Activated CD4-positive, CD25-positive, alpha-beta regulatory T cell treated with anti-CD3 and anti-CD28 coated beads, Interleukin-2, amount 50 U/mL, for 16 hours (primary cell): ENCODE data around the gene KRT75.

Source experiments
- DNase-seq: peaks from one replicate; pipeline ENCODE4 v3.0.0-alpha.2; 2020; ENCODE audit warnings: low read depth, low spot score

Gene KRT75

DNA sequence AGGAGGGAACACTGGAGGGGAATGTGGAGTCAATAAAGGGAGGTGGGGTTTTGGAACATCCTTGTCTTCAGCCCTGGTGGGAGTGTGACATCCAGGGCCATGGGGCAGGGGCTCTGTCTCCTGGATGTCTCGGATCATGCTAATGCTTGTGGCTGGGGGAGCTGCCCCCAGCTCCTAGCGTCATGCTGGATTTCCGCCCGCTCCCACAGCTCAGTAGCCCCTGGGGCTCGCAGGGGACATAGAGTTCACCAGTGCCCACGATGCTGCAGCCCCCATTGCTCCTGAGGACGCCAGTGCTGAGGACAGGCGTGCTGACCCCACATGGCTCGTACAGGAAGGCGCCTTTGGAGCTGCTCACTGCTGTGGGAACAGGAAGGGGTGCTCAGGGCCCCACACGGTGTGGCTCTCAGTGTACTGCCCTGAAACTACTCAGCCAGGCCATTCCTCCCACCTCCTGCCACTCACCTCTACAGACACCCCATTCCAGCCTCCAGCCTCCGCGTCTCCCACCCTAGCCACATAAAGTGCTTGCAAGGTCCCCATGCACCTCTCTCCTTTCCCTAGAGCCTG lies 39.2 kb downstream of the KRT75 start:
- DNase-seq, result no peak

DNA sequence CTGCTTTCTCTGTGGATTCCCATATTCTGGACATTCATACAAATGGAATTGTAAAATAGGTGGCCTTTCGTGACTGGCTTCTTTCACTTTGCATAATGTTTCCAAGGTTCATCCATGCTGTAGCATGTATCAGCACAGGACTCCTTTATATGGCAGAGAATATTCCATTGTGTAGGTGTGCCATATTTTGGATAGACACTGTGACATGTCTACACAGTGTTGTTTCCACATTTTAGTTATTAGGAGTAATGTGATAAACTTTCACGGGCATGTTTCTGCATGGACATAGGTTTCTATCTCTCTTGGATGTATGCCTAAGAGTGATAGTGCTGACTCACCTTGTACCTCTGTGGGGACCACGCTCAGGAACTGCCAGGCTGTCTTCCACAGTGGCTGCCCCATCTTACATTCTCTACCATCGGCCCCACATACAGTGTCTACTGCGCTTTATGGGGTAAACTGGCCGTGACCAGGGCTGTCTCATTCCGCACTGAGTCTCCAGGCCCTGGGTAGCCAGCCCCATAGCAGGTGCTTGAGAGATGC lies 41.6 kb downstream of the KRT75 start:
- DNase-seq, result no peak

DNA sequence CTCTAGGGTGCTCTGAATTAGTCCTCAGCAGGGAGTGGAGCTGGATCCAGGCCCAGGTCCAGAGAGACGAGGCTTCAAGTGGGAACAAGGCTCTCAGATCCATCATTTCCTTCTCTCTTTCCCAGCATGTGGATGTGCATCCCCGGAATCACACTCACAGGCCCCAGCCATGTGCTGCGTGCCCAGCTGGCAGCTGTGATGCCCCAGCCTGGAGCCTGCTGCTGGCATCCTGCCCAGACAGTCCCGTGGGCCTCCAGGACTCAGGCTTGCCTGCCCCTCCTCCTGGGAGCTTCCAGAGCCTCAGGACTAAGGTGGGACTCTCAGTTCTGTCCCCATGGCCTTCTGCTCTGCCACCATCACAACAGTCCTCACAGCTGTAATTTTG lies 42.6 kb downstream of the KRT75 start:
- DNase-seq, result no peak

DNA sequence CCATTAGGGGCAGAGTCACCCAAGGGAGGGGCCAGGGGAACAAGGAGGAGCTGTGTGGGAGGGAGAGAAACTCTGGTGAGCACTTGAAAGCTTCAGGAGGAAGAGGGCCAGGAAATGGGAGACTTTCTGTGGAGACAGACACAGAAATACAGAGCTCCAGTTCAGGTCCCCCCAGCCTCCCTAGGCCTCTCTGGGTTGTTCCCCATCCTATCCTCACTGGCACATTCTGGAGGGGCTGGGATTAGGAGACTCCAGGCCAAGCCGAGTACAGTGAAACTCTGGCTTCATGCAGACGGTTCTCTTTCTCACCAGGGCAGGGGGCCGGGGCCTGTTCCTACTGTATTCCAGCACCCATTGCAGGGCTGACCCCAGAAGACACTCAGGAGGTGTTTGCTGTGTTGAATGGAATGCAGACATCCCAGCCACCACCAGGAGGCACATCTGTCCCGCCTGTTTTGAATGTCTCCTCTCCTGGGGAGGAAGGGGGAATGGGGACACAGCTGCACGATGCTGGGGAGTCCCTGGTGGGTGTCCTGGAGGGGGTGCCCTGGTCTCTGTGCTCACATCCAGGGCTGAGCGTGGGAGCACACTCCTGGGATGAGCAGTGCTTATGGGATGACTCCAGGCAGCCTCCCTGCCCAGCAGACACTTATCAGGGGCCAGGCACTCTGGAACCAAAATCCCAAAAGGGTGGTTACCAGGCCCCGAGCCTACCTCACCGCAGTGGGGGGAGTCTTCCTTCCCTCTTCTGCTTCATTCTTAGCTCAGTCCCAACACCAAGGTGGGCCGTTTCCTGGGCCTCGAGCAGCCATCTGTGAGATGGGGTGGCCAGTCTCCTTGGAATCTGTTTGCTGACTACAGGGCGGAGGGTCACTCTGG lies 43.2 kb downstream of the KRT75 start:
- no peak for DNase-seq

DNA sequence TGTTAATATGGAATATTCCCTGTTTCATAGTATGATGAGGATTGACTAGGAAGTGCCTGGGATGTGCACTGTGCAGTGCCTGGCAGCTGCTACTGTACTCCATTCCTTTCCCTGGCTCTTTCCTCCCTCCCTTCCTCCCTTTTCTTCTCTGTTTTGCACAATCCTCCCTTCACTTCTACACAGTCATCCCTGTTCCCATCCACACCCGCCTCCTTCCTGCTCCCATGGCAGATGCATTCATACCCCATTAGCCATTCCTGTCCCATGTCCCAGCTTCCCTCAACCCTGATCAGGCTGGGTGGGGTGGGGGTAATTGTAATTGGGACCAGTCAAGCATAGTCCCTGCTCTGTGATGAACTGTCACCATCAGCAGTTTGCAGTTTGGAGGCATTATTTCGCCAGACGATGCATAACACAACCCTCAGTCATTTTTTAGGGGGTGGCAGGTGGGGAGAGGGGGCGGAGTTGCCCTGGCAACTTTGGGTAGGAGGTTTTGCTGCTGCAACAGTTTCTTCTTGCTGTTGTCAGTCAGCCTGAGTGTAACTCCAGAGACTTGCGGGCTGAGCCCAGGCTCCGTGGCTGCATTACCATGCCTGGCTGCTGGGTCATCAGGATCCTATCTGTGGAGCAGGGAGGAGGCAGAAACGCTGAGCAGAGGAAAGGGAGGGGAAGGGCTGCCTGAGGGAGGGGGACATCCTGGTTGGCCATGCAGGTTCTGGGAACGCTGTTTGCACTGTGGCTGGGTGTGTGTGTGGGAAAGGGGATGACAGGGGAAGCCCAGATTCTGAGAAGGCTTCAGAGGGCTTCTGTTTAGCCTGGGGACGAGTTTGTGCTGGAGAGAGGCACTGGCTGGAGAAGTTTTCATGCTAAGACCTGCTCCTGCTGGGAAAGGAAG lies 44.6 kb downstream of the KRT75 start:
- DNase-seq, result no peak

DNA sequence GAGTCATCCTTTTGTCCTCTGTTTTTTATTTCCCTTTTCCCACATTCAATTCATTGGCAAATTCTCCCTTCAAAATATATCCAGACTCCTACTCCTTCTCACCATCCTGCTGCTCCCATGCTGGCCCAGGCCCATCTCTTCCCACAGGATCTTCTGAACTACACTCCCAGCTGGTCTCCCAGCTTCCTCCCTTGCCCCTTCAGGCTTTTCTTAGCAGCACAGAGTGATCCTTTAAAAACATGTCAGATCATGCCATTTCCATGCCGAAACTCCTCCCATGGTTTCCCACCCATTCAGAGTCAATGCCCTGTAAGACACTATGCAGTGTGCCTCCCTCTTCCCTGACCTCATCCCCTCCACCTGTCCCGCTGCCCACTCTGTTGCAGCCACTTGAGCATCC lies 46.3 kb downstream of the KRT75 start:
- no peak for DNase-seq

DNA sequence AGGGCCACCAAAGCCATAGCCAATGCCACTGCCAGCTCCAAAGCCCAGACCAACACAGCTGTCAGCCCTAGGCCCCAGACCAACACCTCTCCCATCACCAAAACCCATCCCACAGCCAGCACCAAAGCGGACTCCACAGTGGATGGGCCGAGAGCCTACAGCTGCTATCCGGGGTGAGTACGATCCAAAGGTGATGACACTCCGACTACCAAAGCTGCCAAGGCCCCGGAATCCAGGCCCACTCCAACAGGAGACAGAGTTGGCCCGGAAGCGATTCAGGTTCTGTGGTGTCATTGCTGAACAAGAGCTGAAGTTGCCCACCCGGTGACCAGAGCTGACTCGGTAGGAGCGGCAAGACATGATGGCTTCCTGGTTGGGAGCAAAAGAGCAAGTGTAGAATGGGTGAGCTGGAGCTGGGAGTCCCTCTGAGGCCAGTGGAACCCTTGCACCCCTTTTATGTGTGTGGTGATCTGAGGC lies 48.9 kb downstream of the KRT75 start, which contains the start of gene KRT84:
KRT84 (minus strand) TSS at position 427 of the 477 bp plus-strand sequence; CDS start at position 360, 67 bp downstream.
- DNase-seq, result no peak

DNA sequence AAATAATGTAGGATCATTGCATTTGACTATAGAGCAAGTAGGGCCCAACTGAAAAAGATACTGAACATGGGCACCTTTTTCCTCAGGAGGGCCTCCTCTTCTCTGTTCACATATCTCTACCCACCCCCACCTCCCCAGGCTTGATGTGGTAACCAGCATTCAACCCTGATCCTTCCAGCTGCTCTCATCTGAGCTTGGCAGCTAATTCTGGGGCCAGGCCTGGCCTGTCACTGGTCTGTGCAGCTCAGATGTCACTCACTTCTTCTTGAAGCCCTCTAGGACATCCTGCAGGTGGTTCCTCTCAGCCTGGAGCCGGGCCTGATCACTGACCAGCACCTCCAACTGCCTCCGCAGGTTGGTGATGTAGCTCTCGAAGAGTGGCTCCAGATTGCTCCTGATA lies 50.8 kb downstream of the KRT75 start:
- no peak for DNase-seq

DNA sequence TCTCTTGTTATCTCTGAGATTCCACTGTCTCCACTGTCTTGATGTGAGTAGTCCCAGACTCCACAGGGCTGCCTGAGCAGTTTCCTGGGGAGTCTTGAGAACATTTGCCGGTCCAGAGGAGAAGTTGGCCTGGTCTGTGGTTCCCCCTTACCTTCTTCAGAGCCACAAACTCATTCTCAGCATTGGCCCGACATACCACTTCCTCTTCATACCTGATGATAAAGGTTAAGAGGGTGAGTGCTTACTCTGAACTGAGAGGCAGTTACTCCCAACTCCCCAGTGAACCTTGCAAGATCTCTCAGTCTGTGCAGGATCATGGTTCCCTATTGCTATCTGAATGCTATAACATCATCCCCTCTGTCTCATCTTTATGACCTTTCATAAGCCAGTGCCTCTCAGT lies 51.3 kb downstream of the KRT75 start:
- DNase-seq, result no peak

DNA sequence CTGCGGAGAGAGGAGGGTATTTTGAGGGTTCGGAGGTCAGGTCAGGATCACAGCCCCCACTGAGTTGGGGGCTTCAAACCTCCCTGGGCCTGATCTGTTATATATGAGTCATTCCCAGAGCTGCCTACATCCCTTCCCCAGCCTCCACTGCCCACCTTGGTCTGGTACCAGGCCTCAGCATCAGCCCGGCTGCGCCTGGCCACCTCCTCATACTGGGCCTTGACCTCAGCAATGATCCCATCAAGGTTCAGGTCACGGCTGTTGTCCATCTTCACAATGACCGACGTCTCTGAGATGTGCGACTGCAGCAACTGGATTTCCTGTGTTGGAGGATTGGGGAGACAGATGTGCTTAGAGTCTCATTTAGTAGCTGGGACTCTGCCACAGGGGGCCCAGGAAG lies 53.0 kb downstream of the KRT75 start:
- DNase-seq, result no peak

DNA sequence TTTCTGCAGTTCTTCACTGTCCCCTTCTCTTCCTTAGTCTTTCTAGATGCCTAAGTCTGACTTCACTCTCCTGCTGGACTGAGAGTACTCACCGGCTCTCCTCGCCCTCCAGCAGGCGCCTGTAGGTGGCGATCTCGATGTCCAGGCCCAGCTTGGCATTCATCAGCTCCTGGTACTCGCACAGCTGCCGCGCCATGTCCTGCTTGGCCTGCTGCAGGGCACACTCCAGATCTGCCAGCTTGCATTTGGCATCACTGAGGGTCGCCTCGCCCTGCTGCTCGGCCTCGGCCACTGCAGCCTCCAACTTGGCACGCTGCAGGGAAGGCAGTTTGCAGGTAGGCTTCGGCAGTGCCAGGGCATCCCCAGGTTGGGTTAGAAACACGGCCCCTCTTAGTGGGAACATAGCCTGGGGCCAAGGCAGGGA lies 53.9 kb downstream of the KRT75 start:
- no peak for DNase-seq

DNA sequence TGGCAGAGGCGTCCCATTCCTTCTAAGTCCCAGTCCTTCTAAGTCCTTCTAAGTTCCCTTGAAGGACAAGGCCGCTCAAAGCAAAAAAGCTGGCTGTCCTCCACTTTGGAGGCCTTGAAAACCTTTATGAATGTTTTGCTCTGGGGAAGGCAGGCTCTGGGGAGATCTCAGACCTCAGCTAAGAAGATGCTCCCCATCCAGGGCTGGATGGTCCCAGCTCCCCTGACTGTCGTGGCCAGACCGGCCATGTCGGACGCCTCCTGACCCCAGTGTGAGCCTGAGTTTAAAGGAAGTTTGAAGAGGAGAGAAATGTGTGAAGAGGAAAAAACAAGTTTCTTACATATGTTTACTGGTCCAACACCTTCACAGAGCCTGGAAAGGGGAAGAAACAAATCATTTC lies 54.6 kb downstream of the KRT75 start:
- no peak for DNase-seq

DNA sequence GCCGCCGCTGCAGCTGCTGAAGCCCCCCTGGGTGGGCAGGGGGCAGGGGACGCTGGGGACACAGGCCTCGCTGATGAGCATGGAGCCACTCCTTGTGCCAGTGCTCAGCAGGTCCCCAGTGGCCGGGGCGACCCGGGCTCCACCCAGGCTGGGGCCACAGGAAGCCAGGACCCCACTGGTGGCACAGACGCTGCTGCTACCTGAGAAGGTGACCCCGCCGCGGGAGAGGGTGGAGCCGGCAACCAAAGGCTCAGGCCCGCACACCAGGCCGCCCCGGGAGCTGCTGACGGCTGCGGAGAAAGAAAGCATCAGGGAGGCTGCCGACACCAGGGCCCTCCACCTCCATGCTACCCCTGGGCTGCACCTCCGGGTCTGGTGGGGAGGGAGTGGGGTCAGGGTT lies 56.1 kb downstream of the KRT75 start:
- no peak for DNase-seq

DNA sequence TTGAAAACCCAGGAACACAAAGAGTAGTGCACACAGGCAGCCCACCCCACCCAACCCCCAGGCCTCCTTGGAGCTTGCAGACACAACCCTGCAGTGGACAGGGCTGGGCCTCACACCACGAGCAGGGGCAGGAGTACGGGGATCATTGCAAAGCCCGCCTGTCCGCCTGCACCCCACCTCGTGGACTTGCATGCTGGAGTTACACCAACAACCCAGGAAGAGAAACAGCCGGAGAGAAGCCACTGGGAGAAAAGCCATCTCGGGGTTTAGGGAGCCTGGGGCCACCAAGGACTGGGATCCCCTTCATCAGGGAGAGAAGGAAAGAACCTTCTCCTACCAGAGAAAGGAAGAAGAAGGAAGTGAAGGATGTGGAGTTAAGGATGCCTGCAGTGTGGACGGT lies 56.9 kb downstream of the KRT75 start:
- DNase-seq, result no peak
